ENCODE measurements around the gene STK10. TPM values are rescaled to one million over a fixed set of nuclear protein-coding genes. Genes with fewer than 3 reads are reported as not detected.

The STK10 gene
- 12.1 and 17.3 TPM in 2 replicates for total RNA-seq (ENCODE audit: low replicate concordance)

DNA sequence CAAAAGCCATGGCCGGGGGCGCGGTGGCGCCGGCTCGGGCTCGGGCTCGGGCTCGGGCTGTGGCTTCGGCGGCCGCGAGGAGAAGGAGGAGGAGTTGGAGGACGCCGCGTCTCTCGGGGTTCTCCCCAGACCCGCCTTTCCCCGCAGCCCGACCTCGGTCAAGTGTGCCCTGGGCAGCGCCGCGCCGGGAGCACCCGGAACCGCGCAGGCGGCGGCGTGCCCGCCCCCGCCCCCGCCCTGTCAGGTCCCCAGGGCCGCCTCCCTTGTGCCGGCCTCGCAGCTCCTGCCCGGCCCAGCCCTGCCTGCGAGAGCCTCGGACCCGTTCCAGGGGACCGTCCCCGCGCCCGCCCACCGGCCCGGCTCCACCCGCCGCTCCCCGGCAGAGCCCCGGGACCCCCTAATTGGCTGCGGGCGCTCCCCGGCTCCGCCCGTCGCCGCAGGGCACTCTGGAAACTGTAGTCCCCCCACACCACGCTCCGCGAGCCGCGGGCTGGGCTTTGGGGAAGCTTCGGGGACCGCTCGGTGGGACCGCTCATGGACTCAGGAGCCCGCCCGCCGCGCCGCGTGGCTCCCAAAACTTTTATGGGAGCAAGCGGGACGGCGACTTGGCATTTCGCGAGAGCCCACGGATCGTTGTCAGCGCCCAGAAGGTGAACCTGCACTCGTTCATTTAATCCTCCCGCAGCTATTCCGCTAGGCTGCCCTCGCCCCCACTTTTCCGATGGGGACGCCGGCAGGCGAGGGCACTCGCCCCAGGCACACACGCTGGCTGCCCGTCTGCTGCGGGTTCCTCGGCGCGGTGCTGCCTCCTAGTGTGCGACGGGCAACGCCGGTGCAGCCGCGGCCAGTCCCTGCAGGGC is at the start of gene STK10:
TSS of gene STK10 (minus strand) at position 192 of the 860 bp plus-strand sequence. CDS start at position 10, 182 bp downstream.

DNA sequence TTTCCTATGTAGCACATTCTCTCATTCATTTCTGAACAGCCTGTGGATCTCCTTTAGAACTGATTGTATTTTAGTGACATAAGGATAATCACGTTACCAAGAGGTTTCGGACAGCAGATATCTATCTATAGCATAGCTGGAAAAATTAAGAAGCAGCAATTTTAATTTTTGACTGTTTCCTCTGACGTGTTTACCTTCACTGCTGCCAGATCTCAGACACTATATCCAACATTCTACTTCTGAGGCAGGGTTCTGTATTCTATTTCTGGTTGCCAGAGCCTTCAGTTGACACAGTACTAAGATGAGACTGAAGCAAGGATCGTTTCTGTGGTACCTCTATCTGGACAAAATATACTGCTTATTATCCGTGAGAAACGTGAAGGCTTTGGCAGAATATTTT is 5.8 kb upstream of the STK10 start, which contains the start of gene EFCAB9:
TSS of gene EFCAB9 (plus strand) at position 301 of the 400 bp plus-strand sequence. CDS start at position 302, 1 bp downstream.

DNA sequence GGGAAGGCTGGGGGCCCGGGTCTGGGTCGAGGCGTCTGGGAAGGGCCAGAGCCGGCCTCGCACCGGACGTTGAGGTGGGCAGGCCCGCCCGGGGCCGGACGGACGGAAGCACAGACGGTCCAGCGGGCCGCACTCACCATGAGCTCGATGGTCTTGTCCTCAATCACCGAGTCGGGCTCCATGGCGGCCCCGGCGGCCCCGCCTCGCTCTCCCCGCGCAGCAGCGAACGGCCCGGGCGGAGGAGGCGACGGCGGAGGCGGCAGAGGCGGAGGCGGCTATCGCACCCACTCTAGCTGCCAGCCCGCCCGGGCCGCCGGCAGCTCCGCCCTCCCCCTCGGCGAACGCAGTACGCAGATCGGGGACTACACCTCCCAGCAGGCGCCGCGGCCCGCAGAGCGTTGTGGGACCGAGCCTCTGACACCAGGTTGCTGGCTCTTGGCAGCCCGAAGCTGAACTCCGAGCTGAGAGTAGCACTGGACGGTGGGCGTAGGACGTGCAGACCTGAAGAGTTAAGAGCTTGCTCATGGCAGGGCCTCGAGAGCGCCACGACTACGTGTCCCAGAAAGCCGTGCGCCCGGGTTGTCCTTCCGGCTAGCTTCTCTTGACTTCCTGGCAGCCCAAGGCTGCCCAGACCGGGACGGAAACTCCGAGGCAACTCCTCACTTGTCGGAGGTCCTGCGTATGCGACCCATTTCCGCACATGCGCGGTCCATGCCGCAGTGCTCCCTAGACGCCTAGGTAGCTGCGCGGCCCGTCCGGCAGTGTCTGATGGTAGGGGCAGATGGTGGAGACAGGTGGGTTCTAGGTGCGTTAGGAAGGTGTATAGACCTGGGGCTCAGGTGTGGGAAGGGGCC is 181.5 kb downstream of the STK10 start, which contains the start of gene FBXW11:
TSS of gene FBXW11 (minus strand) at position 318 of the 854 bp plus-strand sequence. CDS start at position 182, 136 bp downstream.

Other genes starting within 250 kb of the STK10 start
- 76.5 and 82.8 TPM in 2 replicates for gene FBXW11, start 181.6 kb downstream of the STK10 start, total RNA-seq (ENCODE audit: low replicate concordance)
- gene EFCAB9, start 5.9 kb upstream of the STK10 start, total RNA-seq (ENCODE audit: low replicate concordance): not detected in 2 replicates
- 12.9 and 22.4 TPM in 2 replicates for gene UBTD2, start 95.5 kb upstream of the STK10 start, total RNA-seq (ENCODE audit: low replicate concordance)